Measurements from ENCODE around the gene C12orf42. TPM values are rescaled to one million over a fixed set of nuclear protein-coding genes. Genes with fewer than 3 reads are reported as not detected.

The C12orf42 gene
- total RNA-seq, 1 donor from 2014 or later, result not detected

DNA sequence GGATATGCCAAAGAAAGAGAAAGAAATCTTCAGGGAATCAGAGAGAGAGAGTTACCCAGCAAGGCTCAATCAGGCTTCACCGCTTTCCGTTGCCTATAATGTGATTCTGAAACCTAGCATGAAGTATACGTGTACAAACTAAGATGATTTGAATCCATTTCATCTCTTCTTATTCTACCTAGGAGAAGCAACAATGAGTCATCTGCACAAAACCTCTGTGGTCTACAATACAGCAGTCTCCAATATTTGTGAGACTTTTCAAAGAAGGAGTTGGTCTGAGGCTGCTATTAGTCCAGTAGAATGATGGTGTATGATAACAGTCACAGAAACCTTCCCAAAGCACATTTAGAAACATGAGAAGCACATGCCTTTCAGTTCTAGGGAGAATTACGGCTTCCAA is 141.9 kb downstream of the C12orf42 start:
- no peak overlapping the region for H3K27ac ChIP-seq (replicated peaks)
- intact Hi-C loops (cut with micrococcal nuclease), result no loop called here
- H3K9me3 ChIP-seq (replicated peaks), result no peaks in the 10 kb centered on the region
- no peaks in the 10 kb centered on the region for H3K27me3 ChIP-seq (ENCODE audit: low read depth)
- TF ChIP-seq CTCF (IDR thresholded peaks at IDR 0.05; ENCODE audit: borderline replicate concordance), result no peak
- no peaks in the 10 kb centered on the region for H3K36me3 ChIP-seq
- H3K4me1 ChIP-seq, result no peaks in the 10 kb centered on the region
- no peak overlapping the region for H3K4me3 ChIP-seq
- no peak for DNase-seq

DNA sequence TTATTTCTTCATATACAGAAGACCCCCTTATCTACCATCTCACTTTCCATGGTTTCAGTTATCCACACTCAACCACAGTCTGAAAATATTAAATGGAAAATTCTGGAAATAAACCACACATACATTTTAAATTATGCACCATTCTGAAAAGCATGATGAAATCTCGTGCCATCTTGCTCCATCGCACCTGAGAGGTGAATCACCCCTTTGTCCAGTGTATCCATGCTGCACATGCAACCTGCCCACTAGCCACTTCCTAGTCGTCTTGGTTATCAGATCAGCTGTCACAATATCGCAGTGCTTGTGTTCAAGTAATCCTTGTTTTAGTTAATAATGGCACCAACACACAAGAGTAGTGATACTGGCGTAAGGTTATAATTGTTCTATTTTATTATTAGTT is 145.7 kb downstream of the C12orf42 start:
- intact Hi-C loops (cut with micrococcal nuclease), result no loop called here
- Histone ChIP-seq H3K27me3 (ENCODE audit: low read depth) (no peaks in the 10 kb centered on the region), H3K27ac (replicated peaks) (no peak overlapping the region), H3K4me1 (no peaks in the 10 kb centered on the region), H3K4me3 (no peak overlapping the region), H3K9me3 (replicated peaks) (peaks cover 15% of the 10 kb centered on the region), H3K36me3 (no peaks in the 10 kb centered on the region)
- DNase-seq, result no peak
- TF ChIP-seq CTCF (IDR thresholded peaks at IDR 0.05; ENCODE audit: borderline replicate concordance), result no peak

GRCh38 chr12:103348935-103349334 is 146.8 kb downstream of the C12orf42 start:
- Histone ChIP-seq H3K27me3 (ENCODE audit: low read depth) (no peaks in the 10 kb centered on the region), H3K4me1 (no peaks in the 10 kb centered on the region), H3K4me3 (no peak overlapping the region), H3K27ac (replicated peaks) (no peak overlapping the region), H3K36me3 (no peaks in the 10 kb centered on the region), H3K9me3 (replicated peaks) (peaks cover 15% of the 10 kb centered on the region)
- intact Hi-C loops (cut with micrococcal nuclease), result no loop called here
- DNase-seq, result no peak
- no peak for TF ChIP-seq CTCF (IDR thresholded peaks at IDR 0.05; ENCODE audit: borderline replicate concordance)

- Histone ChIP-seq H3K4me3 (no peak overlapping the region), H3K27ac (replicated peaks) (no peak overlapping the region), H3K27me3 (ENCODE audit: low read depth) (no peaks in the 10 kb centered on the region), H3K36me3 (no peaks in the 10 kb centered on the region), H3K4me1 (no peaks in the 10 kb centered on the region), H3K9me3 (replicated peaks) (peaks cover 24% of the 10 kb centered on the region)
- no peak for DNase-seq
- TF ChIP-seq CTCF (IDR thresholded peaks at IDR 0.05; ENCODE audit: borderline replicate concordance), result no peak
- intact Hi-C loops (cut with micrococcal nuclease), result no loop called here
Measured at GRCh38 chr12:103336940-103337339, 158.8 kb downstream of the C12orf42 start.

DNA sequence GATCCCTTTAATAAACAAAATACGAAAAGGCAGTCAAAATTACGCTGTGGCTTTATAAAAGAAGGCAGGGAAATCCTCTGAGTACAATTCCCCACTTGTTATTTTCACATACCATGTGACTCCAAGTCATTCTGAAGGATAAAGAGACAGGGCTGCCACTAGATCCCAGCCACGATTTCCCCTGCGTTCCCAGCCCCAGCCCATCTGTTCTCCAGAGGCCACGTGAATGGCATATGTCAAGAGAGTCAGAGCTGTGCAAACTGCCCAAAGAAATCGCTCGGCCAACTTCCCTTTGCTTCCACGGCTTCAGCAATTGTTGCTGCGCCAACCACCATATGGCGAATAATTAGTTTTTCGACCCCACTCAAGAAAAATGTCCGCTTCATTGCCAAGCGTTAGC is 161.3 kb downstream of the C12orf42 start:
- Histone ChIP-seq H3K27ac (replicated peaks) (no peak overlapping the region), H3K27me3 (ENCODE audit: low read depth) (no peaks in the 10 kb centered on the region), H3K4me3 (no peak overlapping the region), H3K9me3 (replicated peaks) (peaks cover under 1% of the 10 kb centered on the region), H3K4me1 (no peaks in the 10 kb centered on the region), H3K36me3 (no peaks in the 10 kb centered on the region)
- TF ChIP-seq CTCF (IDR thresholded peaks at IDR 0.05; ENCODE audit: borderline replicate concordance), result no peak
- DNase-seq, result no peak
- intact Hi-C loops (cut with micrococcal nuclease), result no loop called here

DNA sequence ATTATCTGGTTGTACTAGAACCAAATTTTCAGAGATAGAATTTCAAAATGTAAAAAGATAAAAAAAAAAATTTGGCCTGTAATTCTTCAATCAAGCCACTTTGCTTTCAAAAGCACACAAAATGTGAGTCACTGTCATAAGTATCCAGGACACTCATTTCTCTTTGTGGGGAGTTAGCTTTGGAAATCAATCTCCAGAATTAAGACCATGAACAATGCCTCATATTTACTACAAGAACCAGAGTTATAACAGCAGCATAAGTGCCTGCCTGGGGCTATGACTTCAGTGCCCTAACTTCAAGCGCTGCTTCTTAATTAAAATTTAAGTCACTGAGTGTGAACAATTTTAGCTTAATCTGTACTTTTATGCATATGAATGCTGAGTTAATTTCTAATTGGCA is 162.1 kb downstream of the C12orf42 start:
- Histone ChIP-seq H3K27ac (replicated peaks) (no peak overlapping the region), H3K36me3 (no peaks in the 10 kb centered on the region), H3K27me3 (ENCODE audit: low read depth) (no peaks in the 10 kb centered on the region), H3K4me1 (no peaks in the 10 kb centered on the region), H3K9me3 (replicated peaks) (no peaks in the 10 kb centered on the region), H3K4me3 (no peak overlapping the region)
- TF ChIP-seq CTCF (IDR thresholded peaks at IDR 0.05; ENCODE audit: borderline replicate concordance), result no peak
- intact Hi-C loops (cut with micrococcal nuclease), result no loop called here
- DNase-seq, result no peak
